Aorta (tissue), 5 donors: ENCODE measurements around the gene PPP6R3. TPM values are rescaled to one million over a fixed set of nuclear protein-coding genes. Genes with fewer than 3 reads are reported as not detected.

Experiments used
- ATAC-seq: fragments of 200-7000 bp; cut with Tn5 transposase; one replicate; pipeline ENCODE4 v1.9.1; 2022; ENCODE audit warnings: moderate library complexity; ENCODE audit not compliant: low FRiP score
- DNase-seq, 2 donors: peaks; one replicate each; pipeline ENCODE4 v3.0.0-alpha.2; 2020
- H3K27ac ChIP-seq, 2 donors: one replicate each; pipeline ENCODE4 v1.5.1; 2013; ENCODE audit warnings: low read length in 2 of 2, mild to moderate bottlenecking in 2 of 2, moderate library complexity in 2 of 2, control low read depth in 1 of 2, inconsistent platforms in 1 of 2, low read depth in 1 of 2
- H3K27me3 ChIP-seq, 2 donors: one replicate each; pipeline ENCODE4 v1.6.1; 2013; ENCODE audit warnings: control low read depth in 1 of 2, low read length in 1 of 2, mild to moderate bottlenecking in 1 of 2, moderate library complexity in 1 of 2; ENCODE audit not compliant: insufficient read depth in 2 of 2, control insufficient read depth in 1 of 2
- H3K36me3 ChIP-seq, 2 donors: one replicate each; pipeline ENCODE4 v1.6.1; 2013; ENCODE audit warnings: control low read depth in 1 of 2, low read length in 1 of 2, mild to moderate bottlenecking in 1 of 2; ENCODE audit not compliant: insufficient read depth in 2 of 2, control insufficient read depth in 1 of 2
- H3K4me1 ChIP-seq, 2 donors: one replicate each; pipeline ENCODE4 v1.6.1; 2013; ENCODE audit warnings: low read length in 2 of 2, control low read depth in 1 of 2, mild to moderate bottlenecking in 1 of 2, moderate library complexity in 1 of 2; ENCODE audit not compliant: insufficient read depth in 2 of 2, control insufficient read depth in 1 of 2
- H3K4me3 ChIP-seq, 2 donors: one replicate each; pipeline ENCODE4 v1.5.1; 2013; ENCODE audit warnings: low read length in 2 of 2, control low read depth in 1 of 2, mild to moderate bottlenecking in 1 of 2
- H3K9me3 ChIP-seq: one replicate; pipeline ENCODE4 v1.6.1; 2013; ENCODE audit warnings: mild to moderate bottlenecking, low read length; ENCODE audit not compliant: control insufficient read depth
- WGBS, 2 donors: extraction: QIAGEN DNeasy Blood & Tissue Kit; methylation state at CpG; one replicate each; pipeline ENCODE4 v1.1.7; 2013; 5-methylcytosine and 5-hydroxymethylcytosine counted together
- intact Hi-C, 2 donors: fragments of 100-400 bp; cut with DNase I; formaldehyde crosslinking; loops; one replicate each; pipeline versions ENCODE4 v1.14.2 to v1.15.0; 2022
- polyA plus RNA-seq, 2 donors: library from polyadenylated mRNA; stranded (reverse); fragments of 200-250 nt; gene quantifications; one replicate each; pipeline ENCODE4 v1.2.3, GENCODE V29; 2013
- total RNA-seq, 2 donors: library from RNA; stranded (reverse); fragmentation: NEBNext Ultra II Directional; extraction: Animal tissue kit (Norgen Biotek cat#: 25700); gene quantifications; one replicate each; pipeline ENCODE4 v1.2.1, GENCODE V29; 2021
- donor health status: healthy with polysubstance abuse.
- donor health status: Bipolar disorder and iron deficiency.
- donor health status: DM: no; HTN: no; CAD: no.
- donor health status: DM: no; HTN: no; CAD: no.
- donor health status: DM: yes; HTN: yes; CAD: no.

The PPP6R3 gene
- total and polyA plus RNA-seq, 4 donors = 18.8 to 109 (median 65.4) TPM

DNA sequence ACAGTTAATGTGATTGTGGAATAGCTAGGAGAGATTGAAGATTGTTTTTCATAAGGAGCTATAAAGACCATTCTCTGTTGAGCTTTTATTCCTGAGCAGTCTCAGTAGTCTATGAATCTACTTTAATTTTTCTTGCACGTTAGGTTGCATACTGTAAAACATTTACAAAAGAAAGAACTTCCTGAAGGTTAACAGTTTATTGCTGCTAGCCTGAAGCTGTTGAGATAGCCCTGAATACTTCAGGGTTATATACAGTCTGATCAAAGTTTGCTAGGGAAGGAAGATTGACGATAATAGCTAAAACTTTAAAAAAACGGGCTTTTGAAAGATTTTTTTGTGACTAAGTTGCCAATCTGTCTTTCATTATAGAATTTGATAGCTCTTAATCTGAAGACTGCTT, 64.8 kb downstream of the PPP6R3 start:
- no peak overlapping the region for H3K4me3 ChIP-seq
- H3K4me1 ChIP-seq = peaks cover 0 to 3% of the 10 kb centered on the region in 2 donors
- intact Hi-C loops = loop anchor here in 1 of 2 donors (5.0 kb wide), 1 partner anchor 63 kb away; the partner anchor contains the start of gene PPP6R3
- peaks cover 0 to 9% of the 10 kb centered on the region in 2 donors for H3K36me3 ChIP-seq
- H3K27ac ChIP-seq = no peak overlapping the region
- H3K9me3 ChIP-seq = no peaks in the 10 kb centered on the region
- no peaks in the 10 kb centered on the region for H3K27me3 ChIP-seq
- 73 to 75% methylated on average over 3 of the region's 3 CpGs for WGBS, 2 donors
- DNase-seq (no peak), ATAC-seq (no peak)

DNA sequence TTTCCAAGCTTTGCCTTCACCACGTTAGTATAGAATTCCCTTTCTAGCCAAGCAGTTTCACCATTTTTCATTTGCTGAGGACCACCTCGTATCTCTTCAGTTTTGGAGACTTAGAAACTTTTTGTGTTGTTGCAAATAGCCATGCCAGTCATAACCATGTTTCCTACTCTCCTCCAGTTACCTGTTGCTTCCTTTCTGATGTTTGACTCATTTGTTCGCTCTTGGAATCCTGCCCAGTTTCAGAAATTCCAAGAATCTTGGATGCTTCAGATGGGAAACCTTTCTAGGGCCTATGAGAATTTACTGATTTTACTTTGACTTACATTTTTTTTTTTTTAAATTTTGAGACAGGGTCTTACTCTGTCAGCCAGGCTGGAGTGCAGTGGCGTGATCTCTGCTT, 65.4 kb downstream of the PPP6R3 start:
- H3K36me3 ChIP-seq = peaks cover 0 to 8% of the 10 kb centered on the region in 2 donors
- H3K27me3 ChIP-seq = no peaks in the 10 kb centered on the region
- ATAC-seq (no peak), DNase-seq (no peak)
- intact Hi-C loops = loop anchor here in 1 of 2 donors (5.0 kb wide), 1 partner anchor 64 kb away; the partner anchor contains the start of gene PPP6R3
- H3K4me1 ChIP-seq = peaks cover 0 to 3% of the 10 kb centered on the region in 2 donors
- no peak overlapping the region for H3K4me3 ChIP-seq
- no peak overlapping the region for H3K27ac ChIP-seq
- H3K9me3 ChIP-seq = no peaks in the 10 kb centered on the region
- WGBS, 2 donors = 33 to 35% methylated on average over 4 of the region's 4 CpGs

DNA sequence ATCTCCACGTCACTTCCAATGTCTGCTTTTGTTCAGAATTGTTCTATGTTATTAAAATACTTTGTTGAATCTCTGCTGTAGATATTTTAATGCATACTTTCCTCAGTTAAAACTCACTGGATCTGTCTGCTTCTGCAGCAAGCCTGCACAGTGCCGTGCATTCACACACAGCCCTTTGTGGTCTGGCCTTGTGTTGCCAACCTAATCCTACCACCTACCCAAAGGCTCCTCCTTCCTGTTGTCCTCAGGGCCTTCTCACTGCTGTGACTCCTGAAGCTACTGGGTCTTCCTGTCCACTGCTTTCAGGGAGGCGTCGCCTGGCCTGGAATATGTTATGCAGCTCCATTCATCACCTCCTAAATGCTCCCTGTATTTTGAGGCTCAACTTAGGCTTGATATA, 67.0 kb downstream of the PPP6R3 start:
- intact Hi-C loops = loop anchor here in 1 of 2 donors (5.0 kb wide), 1 partner anchor 65 kb away; the partner anchor contains the start of gene PPP6R3
- H3K27ac ChIP-seq = no peak overlapping the region
- no peak for DNase-seq
- no peak for ATAC-seq
- H3K4me1 ChIP-seq = peaks cover 2 to 3% of the 10 kb centered on the region in 2 donors
- WGBS, 2 donors = 84 to 92% methylated on average over 4 of the region's 4 CpGs
- peaks cover 0 to 8% of the 10 kb centered on the region in 2 donors for H3K36me3 ChIP-seq
- H3K4me3 ChIP-seq = no peak overlapping the region
- H3K27me3 ChIP-seq = no peaks in the 10 kb centered on the region
- H3K9me3 ChIP-seq = no peaks in the 10 kb centered on the region

DNA sequence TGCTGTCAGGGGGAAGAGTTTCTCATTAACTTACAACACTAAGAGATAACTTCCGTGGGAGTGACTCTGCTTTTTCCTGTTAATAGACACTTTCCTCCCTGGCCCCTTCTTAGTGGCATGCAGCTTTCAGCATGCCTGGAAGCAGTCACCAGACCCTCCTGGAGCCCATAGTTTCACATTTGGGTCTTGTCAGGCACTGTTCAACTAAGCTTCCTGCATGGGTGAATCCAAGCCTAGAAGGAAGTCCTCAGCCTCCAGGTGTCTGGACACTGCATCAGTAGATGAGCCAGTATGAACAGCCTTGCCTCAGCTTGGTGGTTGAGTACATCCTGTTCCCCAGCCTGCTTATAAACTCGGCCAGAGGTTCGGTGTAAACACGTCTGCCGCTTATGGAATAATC, 68.1 kb downstream of the PPP6R3 start:
- H3K27ac ChIP-seq = no peak overlapping the region
- DNase-seq = no peak
- 81 to 86% methylated on average over 5 of the region's 5 CpGs for WGBS, 2 donors
- H3K27me3 ChIP-seq = no peaks in the 10 kb centered on the region
- no peaks in the 10 kb centered on the region for H3K9me3 ChIP-seq
- intact Hi-C loops = loop anchor here in 1 of 2 donors (5.0 kb wide), 1 partner anchor 66 kb away; the partner anchor contains the start of gene PPP6R3
- H3K36me3 ChIP-seq = peaks cover 0 to 8% of the 10 kb centered on the region in 2 donors
- ATAC-seq = no peak
- no peak overlapping the region for H3K4me3 ChIP-seq
- H3K4me1 ChIP-seq = peaks cover 2 to 3% of the 10 kb centered on the region in 2 donors

DNA sequence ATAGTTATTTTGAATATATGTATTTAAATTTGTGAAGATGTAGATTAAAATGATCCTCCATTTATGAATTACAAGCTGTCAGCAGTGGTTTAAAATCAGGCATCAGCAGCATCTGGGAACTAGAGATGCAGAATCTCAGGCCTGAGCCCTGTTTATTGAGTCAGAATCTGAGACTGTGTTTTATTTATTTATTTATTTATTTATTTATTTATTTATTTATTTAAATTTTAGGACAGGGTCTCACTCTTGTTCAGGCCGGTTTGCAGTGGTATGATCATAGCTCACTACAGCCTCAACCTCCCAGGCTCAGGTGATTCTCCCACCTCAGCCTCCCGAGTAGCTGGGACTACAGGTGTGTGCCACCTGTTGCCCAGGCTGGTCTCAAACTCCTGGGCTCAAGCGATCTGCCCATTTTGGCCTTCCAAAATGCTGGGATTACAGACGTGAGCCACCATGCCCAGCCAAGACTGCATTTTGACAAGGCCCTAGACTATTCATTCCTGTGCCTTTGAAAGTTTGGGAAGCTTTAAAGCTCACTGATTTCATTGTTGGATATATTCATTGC, 70.7 kb downstream of the PPP6R3 start:
- H3K36me3 ChIP-seq = peaks cover 0 to 6% of the 10 kb centered on the region in 2 donors
- no peak for DNase-seq
- H3K27ac ChIP-seq = no peak overlapping the region
- no peaks in the 10 kb centered on the region for H3K27me3 ChIP-seq
- H3K4me3 ChIP-seq = no peak overlapping the region
- peaks cover 0 to 2% of the 10 kb centered on the region in 2 donors for H3K4me1 ChIP-seq
- WGBS, 2 donors = 81 to 85% methylated on average over 4 of the region's 4 CpGs
- H3K9me3 ChIP-seq = no peaks in the 10 kb centered on the region
- no peak for ATAC-seq
- intact Hi-C loops = no loop called here

DNA sequence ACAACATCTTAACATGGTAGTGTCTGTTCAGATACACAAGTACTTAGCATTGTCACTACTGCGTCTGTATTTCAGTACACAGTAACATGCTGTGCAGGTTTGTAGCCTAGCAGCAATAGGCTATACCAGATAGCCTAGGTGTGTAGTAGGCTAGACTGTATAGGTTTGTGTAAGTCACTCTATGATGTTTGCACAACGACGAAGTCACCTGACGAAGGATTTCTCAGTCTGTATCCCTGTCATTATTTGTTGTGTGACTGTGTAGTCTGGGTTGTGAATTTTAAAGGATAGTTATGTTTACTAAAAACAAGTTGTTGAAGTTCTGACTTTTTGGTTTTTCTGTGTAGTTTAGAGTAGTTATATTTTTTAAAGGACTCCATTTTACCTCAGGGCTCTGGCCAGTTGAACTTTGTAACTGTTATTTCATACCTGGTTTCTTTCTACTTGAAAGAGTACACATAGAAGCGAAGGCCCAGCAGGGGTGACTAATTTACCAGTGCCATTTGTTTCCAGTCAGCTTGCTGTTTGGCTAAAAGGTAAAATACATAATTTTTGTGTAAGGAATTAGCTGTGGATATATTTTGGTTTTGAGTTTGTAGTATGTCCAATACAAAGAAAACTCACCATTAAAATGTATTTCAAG, 72.3 kb downstream of the PPP6R3 start:
- DNase-seq (no peak), ATAC-seq (no peak)
- peaks cover 0 to 2% of the 10 kb centered on the region in 2 donors for H3K4me1 ChIP-seq
- H3K4me3 ChIP-seq = no peak overlapping the region
- intact Hi-C loops = no loop called here
- H3K9me3 ChIP-seq = no peaks in the 10 kb centered on the region
- no peak overlapping the region for H3K27ac ChIP-seq
- peaks cover 0 to 3% of the 10 kb centered on the region in 2 donors for H3K36me3 ChIP-seq
- no peaks in the 10 kb centered on the region for H3K27me3 ChIP-seq
- WGBS, 2 donors = 95 to 96% methylated on average over 5 of the region's 5 CpGs

DNA sequence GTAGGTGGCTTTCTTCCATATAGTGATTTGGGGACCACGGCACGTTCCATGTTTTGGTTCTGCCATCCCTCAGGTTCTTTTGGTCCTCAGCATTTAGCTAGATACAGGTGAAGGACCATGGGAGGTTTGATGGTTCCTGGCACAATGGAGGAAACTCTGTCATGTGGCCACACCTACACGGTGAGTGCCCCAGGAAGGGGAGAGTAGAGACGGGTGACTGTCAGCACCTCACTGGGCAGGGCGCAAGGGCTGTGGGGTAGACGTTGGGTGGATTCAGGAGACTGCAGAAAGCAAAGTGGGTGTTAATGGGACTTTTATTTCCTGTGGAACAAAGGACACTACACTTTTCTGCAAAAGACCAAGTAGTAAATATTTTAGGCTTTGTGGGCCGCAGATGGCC, 73.4 kb downstream of the PPP6R3 start:
- H3K27ac ChIP-seq = no peak overlapping the region
- no peak for DNase-seq
- peaks cover 0 to 3% of the 10 kb centered on the region in 2 donors for H3K36me3 ChIP-seq
- H3K4me3 ChIP-seq = no peak overlapping the region
- intact Hi-C loops = no loop called here
- ATAC-seq = no peak
- no peaks in the 10 kb centered on the region for H3K9me3 ChIP-seq
- WGBS, 2 donors = 47 to 52% methylated on average over 7 of the region's 7 CpGs
- H3K27me3 ChIP-seq = no peaks in the 10 kb centered on the region
- peaks cover 0 to 2% of the 10 kb centered on the region in 2 donors for H3K4me1 ChIP-seq

DNA sequence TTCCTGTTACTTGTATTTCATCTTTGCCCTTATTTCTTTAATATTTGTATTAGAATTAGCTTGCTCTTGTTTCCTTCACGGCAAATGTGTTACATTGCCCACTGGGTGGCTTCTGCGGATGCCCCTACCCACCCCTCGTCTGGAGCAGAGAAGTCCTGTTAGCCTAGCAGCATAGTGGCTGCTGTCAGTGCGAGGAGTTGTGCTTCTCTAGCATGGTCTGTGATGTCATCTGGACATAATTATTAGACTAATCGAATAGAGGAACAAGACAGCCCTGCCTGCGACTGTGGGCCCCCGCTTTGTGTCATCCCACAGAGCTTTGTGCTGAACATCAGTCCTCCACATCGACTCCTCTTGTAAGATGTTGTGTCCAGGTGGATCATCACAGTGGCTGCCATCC, 74.5 kb downstream of the PPP6R3 start:
- no peak for ATAC-seq
- no peaks in the 10 kb centered on the region for H3K27me3 ChIP-seq
- no peak overlapping the region for H3K27ac ChIP-seq
- 89 to 90% methylated on average over 8 of the region's 8 CpGs for WGBS, 2 donors
- H3K36me3 ChIP-seq = peaks cover 0 to 4% of the 10 kb centered on the region in 2 donors
- no peak for DNase-seq
- H3K9me3 ChIP-seq = no peaks in the 10 kb centered on the region
- no peak overlapping the region for H3K4me3 ChIP-seq
- H3K4me1 ChIP-seq = peaks cover 0 to 2% of the 10 kb centered on the region in 2 donors
- intact Hi-C loops = no loop called here

DNA sequence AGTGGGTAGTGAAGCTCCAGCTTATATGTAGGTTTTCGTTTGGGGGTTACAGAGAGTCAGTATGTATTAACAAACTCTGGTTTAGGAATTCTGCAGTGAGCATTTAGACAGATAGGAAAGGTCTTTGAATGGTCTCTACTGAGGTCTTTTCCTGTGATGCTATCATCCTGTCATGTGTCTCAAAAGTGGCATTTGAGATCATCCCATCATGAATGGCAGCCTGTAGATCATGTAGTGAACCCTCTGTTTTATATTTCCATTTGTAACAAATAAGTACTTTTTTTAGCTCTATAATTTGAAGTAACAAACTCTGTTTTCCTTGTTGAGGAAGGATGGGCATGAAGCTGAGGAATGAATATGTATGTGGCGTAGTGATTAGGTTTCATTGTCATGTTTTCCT, 76.2 kb downstream of the PPP6R3 start:
- Histone ChIP-seq H3K27ac (no peak overlapping the region), H3K9me3 (no peaks in the 10 kb centered on the region), H3K4me1 (no peaks in the 10 kb centered on the region), H3K4me3 (no peak overlapping the region), H3K36me3 (peaks cover 0 to 4% of the 10 kb centered on the region in 2 donors), H3K27me3 (no peaks in the 10 kb centered on the region)
- DNase-seq (no peak), ATAC-seq (no peak)
- WGBS, 2 donors = 91 to 93% methylated on average over 2 of the region's 2 CpGs
- intact Hi-C loops = no loop called here
